Measurements from ENCODE around the gene HABP4. TPM values are rescaled to one million over a fixed set of nuclear protein-coding genes. Genes with fewer than 3 reads are reported as not detected.

HABP4 gene
- total and polyA plus RNA-seq, 9 of the 15 experiments (the other 6 are each of a cell fraction or from before 2014, with no cell fraction given): 0.38 to 2.4 (median 1.9) TPM

DNA sequence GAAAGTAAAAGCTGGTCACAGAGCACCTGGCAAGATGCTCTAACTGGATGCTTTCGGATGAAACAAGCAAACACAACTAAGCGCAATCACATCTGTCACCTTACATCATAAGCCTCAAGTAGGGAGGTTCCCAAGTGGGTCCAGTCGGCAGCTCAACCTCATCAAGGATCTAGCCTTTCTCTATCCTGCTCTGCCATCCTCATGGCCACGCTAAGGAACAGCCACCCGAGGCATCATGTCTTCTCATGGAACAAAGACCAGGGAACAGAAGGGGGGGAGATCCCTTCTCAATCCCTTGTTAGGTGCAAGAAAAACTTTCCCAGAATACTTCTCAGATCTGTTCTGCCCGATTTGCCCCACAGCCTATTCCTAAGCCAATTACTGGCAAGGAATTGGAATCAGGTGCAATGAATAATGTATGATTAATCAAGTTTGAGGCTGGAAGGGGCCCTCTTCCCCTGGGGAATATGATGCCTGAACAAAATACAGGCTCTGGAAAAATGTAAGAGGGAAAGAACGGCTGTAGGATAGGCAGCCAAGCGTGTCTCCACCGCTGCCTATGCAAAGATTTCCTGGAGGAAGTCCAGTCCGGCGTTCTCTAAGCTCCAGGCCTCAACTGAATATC is 1.3 kb upstream of the HABP4 start (continued):
- TF ChIP-seq, protein P1, sequence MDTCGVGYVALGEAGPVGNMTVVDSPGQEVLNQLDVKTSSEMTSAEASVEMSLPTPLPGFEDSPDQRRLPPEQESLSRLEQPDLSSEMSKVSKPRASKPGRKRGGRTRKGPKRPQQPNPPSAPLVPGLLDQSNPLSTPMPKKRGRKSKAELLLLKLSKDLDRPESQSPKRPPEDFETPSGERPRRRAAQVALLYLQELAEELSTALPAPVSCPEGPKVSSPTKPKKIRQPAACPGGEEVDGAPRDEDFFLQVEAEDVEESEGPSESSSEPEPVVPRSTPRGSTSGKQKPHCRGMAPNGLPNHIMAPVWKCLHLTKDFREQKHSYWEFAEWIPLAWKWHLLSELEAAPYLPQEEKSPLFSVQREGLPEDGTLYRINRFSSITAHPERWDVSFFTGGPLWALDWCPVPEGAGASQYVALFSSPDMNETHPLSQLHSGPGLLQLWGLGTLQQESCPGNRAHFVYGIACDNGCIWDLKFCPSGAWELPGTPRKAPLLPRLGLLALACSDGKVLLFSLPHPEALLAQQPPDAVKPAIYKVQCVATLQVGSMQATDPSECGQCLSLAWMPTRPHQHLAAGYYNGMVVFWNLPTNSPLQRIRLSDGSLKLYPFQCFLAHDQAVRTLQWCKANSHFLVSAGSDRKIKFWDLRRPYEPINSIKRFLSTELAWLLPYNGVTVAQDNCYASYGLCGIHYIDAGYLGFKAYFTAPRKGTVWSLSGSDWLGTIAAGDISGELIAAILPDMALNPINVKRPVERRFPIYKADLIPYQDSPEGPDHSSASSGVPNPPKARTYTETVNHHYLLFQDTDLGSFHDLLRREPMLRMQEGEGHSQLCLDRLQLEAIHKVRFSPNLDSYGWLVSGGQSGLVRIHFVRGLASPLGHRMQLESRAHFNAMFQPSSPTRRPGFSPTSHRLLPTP (IDR thresholded peaks at IDR 0.05; ENCODE audit: borderline replicate concordance, extremely low read depth, insufficient read length): no peak
- no peak for TF ChIP-seq ZNF184 (CRISPR knock-in tag; IDR thresholded peaks at IDR 0.05)
- TF ChIP-seq ZNF57 (CRISPR knock-in tag; IDR thresholded peaks at IDR 0.05): no peak
- no peak for TF ChIP-seq MYBL2 (IDR thresholded peaks at IDR 0.05; ENCODE audit: low read depth)
- no peak for TF ChIP-seq MYBL2 (CRISPR knock-in tag; IDR thresholded peaks at IDR 0.05; ENCODE audit: borderline replicate concordance)
- TF ChIP-seq ZBTB43 (CRISPR knock-in tag; IDR thresholded peaks at IDR 0.05): no peak
- TF ChIP-seq GATAD2A (IDR thresholded peaks at IDR 0.05): no peak
- TF ChIP-seq ZNF609 (CRISPR knock-in tag; IDR thresholded peaks at IDR 0.05; ENCODE audit: borderline replicate concordance): no peak
- TF ChIP-seq, protein P2, sequence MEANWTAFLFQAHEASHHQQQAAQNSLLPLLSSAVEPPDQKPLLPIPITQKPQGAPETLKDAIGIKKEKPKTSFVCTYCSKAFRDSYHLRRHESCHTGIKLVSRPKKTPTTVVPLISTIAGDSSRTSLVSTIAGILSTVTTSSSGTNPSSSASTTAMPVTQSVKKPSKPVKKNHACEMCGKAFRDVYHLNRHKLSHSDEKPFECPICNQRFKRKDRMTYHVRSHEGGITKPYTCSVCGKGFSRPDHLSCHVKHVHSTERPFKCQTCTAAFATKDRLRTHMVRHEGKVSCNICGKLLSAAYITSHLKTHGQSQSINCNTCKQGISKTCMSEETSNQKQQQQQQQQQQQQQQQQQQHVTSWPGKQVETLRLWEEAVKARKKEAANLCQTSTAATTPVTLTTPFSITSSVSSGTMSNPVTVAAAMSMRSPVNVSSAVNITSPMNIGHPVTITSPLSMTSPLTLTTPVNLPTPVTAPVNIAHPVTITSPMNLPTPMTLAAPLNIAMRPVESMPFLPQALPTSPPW (CRISPR knock-in tag; IDR thresholded peaks at IDR 0.05): no peak
- no peak for TF ChIP-seq CREB5 (CRISPR knock-in tag; IDR thresholded peaks at IDR 0.05)
- TF ChIP-seq RUNX1 (IDR thresholded peaks at IDR 0.05; ENCODE audit: low read depth): no peak
- TF ChIP-seq, protein P3, sequence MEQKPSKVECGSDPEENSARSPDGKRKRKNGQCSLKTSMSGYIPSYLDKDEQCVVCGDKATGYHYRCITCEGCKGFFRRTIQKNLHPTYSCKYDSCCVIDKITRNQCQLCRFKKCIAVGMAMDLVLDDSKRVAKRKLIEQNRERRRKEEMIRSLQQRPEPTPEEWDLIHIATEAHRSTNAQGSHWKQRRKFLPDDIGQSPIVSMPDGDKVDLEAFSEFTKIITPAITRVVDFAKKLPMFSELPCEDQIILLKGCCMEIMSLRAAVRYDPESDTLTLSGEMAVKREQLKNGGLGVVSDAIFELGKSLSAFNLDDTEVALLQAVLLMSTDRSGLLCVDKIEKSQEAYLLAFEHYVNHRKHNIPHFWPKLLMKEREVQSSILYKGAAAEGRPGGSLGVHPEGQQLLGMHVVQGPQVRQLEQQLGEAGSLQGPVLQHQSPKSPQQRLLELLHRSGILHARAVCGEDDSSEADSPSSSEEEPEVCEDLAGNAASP (IDR thresholded peaks at IDR 0.05): no peak
- no peak for TF ChIP-seq NBN (IDR thresholded peaks at IDR 0.05; ENCODE audit: low read depth)
- TF ChIP-seq ZNF140 (CRISPR knock-in tag; IDR thresholded peaks at IDR 0.05): no peak
